ENCODE data around the gene ROBO1. TPM values are rescaled to one million over a fixed set of nuclear protein-coding genes. Genes with fewer than 3 reads are reported as not detected.

Gene ROBO1
- total and polyA plus RNA-seq, 2 of the 8 experiments (the other 6 are each of a cell fraction or from before 2014, with no cell fraction given) = 51.4 to 91.0 TPM

DNA sequence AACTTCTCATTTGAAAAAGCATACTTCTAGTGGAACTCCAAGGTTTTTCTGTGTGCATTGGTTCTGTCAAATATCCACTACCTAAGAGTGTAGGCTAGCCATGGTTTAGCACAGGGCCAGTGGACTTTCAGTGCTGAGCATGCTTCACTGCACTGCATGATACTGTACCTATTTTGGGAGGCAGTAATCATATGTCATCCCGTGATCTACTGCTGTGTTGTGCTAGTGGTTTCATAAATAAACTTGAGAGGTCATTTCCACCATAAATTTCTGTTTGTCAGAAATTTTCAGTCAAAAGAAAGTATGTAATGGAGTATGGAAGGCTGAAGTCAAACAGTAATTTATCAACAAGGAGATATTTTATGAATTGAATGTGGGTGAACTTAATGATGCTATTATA is 203.6 kb downstream of the ROBO1 start (continued):
- no peak for TF ChIP-seq SAP30 (IDR thresholded peaks at IDR 0.05; ENCODE audit: insufficient read depth, insufficient replicate concordance, low read length)
